ENCODE data around the gene EXOC1L. TPM values are rescaled to one million over a fixed set of nuclear protein-coding genes. Genes with fewer than 3 reads are reported as not detected.

Gene EXOC1L
- total RNA-seq, 1 donor from 2014 or later = not detected

GRCh38 chr4:55865228-55865806 lies 45.7 kb downstream of the EXOC1L start:
- DNase-seq (ENCODE audit: low read depth) = no peak
- TF ChIP-seq CTCF (conservative IDR thresholded peaks at IDR 0.05; ENCODE audit: low read depth, low read length) = no peak
- no peak overlapping the region for H3K4me3 ChIP-seq (ENCODE audit: low read depth, low read length)

GRCh38 chr4:55866290-55866907 lies 46.8 kb downstream of the EXOC1L start:
- TF ChIP-seq CTCF (conservative IDR thresholded peaks at IDR 0.05; ENCODE audit: low read depth, low read length) = no peak
- peak; percentile 78 for DNase-seq (ENCODE audit: low read depth)
- H3K4me3 ChIP-seq (ENCODE audit: low read depth, low read length) = no peak overlapping the region

- no peak for DNase-seq (ENCODE audit: low read depth)
- no peak overlapping the region for H3K4me3 ChIP-seq (ENCODE audit: low read depth, low read length)
- peak; percentile 88 for TF ChIP-seq CTCF (conservative IDR thresholded peaks at IDR 0.05; ENCODE audit: low read depth, low read length)
Observed at GRCh38 chr4:55866973-55867574, 47.5 kb downstream of the EXOC1L start.

GRCh38 chr4:55868581-55869090 lies 49.0 kb downstream of the EXOC1L start:
- no peak overlapping the region for H3K4me3 ChIP-seq (ENCODE audit: low read depth, low read length)
- no peak for TF ChIP-seq CTCF (conservative IDR thresholded peaks at IDR 0.05; ENCODE audit: low read depth, low read length)
- DNase-seq (ENCODE audit: low read depth) = no peak

GRCh38 chr4:55871299-55871800 lies 51.8 kb downstream of the EXOC1L start:
- DNase-seq (ENCODE audit: low read depth) = no peak
- H3K4me3 ChIP-seq (ENCODE audit: low read depth, low read length) = no peak overlapping the region
- TF ChIP-seq CTCF (conservative IDR thresholded peaks at IDR 0.05; ENCODE audit: low read depth, low read length) = no peak

- H3K4me3 ChIP-seq (ENCODE audit: low read depth, low read length) = no peak overlapping the region
- no peak for DNase-seq (ENCODE audit: low read depth)
- TF ChIP-seq CTCF (conservative IDR thresholded peaks at IDR 0.05; ENCODE audit: low read depth, low read length) = no peak
Observed at GRCh38 chr4:55874831-55875230, 55.2 kb downstream of the EXOC1L start.

All from epithelial cell of proximal tubule (primary cell).